HepG2 (cell line): Measurements from ENCODE around the gene RPL34. TPM values are rescaled to one million over a fixed set of nuclear protein-coding genes. Genes with fewer than 3 reads are reported as not detected.

Experiments
- ATAC-seq: fragments of 200-7000 bp; cut with Tn5 transposase; 3 replicates; pipeline ENCODE4 v1.9.1; 2020; ENCODE audit warnings: mild to moderate bottlenecking, moderate library complexity
- BruUV-seq: library from RNA; stranded (reverse); fragments of 400-500 nt; replicated peaks from 2 replicates; lab custom pipeline; 2021; lab: Mats Ljungman, UMichigan
- CTCF ChIA-PET: fragments of 300-600 bp; formaldehyde crosslinking; extraction: SDS; loops from one replicate; lab custom pipeline; 2021; ENCODE audit warnings: low total read pairs, inconsistent platforms, low intra/inter-chr PET ratio; lab: Yijun Ruan, JAX
- POLR2A ChIA-PET: fragments of 350-600 bp; sonication (Branson Sonifier 250); formaldehyde crosslinking; loops from one replicate; lab custom pipeline; 2020; ENCODE audit warnings: antibody characterized with exemption, inconsistent platforms; lab: Yijun Ruan, JAX
- DNase-seq: peaks from one replicate; pipeline ENCODE4 v3.0.0-alpha.2; 2015; ENCODE audit warnings: low spot score
- FAIRE-seq: peaks from 3 replicates; lab custom pipeline; 2011; peaks lifted over from hg19 to GRCh38; lab: Jason Lieb, UNC
- H2AFZ ChIP-seq: one replicate; pipeline ENCODE4 v1.6.1; 2011; ENCODE audit warnings: low read length, inconsistent platforms
- H3K27ac ChIP-seq: fragments of 300-600 bp; 3 replicates; pipeline ENCODE4 v1.8.0; 2011; ENCODE audit warnings: mixed run types, mild to moderate bottlenecking, mixed read lengths, low read length, inconsistent platforms; ENCODE audit not compliant: insufficient read depth; ENCODE audit errors: extremely low read length
- H3K27me3 ChIP-seq, 2 experiments: fragments of 200-600 bp in 1 of 2; 2 replicates in 1 of 2; 3 replicates in 1 of 2; pipeline versions ENCODE4 v1.6.0 to v1.8.0; 2011; ENCODE audit warnings: low read length in 2 of 2, mild to moderate bottlenecking in 2 of 2, moderate library complexity in 2 of 2, inconsistent platforms in 1 of 2; ENCODE audit not compliant: insufficient read depth in 2 of 2, control insufficient read depth in 1 of 2
- H3K36me3 ChIP-seq, 2 experiments: fragments of 200-600 bp in 1 of 2; replicated peaks in 1 of 2; 2 replicates in 1 of 2; 3 replicates in 1 of 2; pipeline versions ENCODE4 v1.5.1 to v1.8.0; 2011; ENCODE audit warnings: low read length in 2 of 2, inconsistent platforms in 1 of 2; ENCODE audit not compliant: insufficient read depth in 2 of 2, control insufficient read depth in 1 of 2
- H3K4me1 ChIP-seq: 2 replicates; pipeline ENCODE4 v1.5.1; 2012; ENCODE audit warnings: low read length, inconsistent platforms; ENCODE audit not compliant: insufficient read depth
- H3K4me2 ChIP-seq: 2 replicates; pipeline ENCODE4 v1.6.0; 2011; ENCODE audit warnings: low read depth, low read length, inconsistent platforms
- H3K4me3 ChIP-seq, 3 experiments: fragments of 200-600 bp in 1 of 3; sonication (generic), shearing (Covaris generic) in 1 of 3; replicated peaks in 1 of 3; 2 replicates each; pipeline ENCODE4 v1.5.1; 2011 to 2016; ENCODE audit warnings: low read length in 3 of 3, inconsistent platforms in 2 of 3, low read depth in 2 of 3, mild to moderate bottlenecking in 2 of 3, control low read depth in 1 of 3, mixed read lengths in 1 of 3; ENCODE audit not compliant: insufficient read depth in 1 of 3
- H3K79me2 ChIP-seq: one replicate; pipeline ENCODE4 v1.6.1; 2011; ENCODE audit warnings: low read length, inconsistent platforms; ENCODE audit not compliant: insufficient read depth
- H3K9ac ChIP-seq: 2 replicates; pipeline ENCODE4 v1.6.0; 2011; ENCODE audit warnings: mild to moderate bottlenecking, low read depth, low read length, inconsistent platforms; ENCODE audit not compliant: insufficient read depth
- H3K9me3 ChIP-seq: 2 replicates; pipeline ENCODE4 v1.5.1; 2012; ENCODE audit warnings: mild to moderate bottlenecking, low read length
- H4K20me1 ChIP-seq: 2 replicates; pipeline ENCODE4 v1.6.0; 2011; ENCODE audit warnings: inconsistent platforms, mild to moderate bottlenecking, low read length, moderate library complexity; ENCODE audit not compliant: insufficient read depth
- CREB1 ChIP-seq, 2 experiments: fragments of 450-650 bp in 1 of 2; IDR thresholded peaks; 2 replicates each; pipeline ENCODE4 v1.6.1; 2016 to 2017; ENCODE audit warnings: control low read depth in 1 of 2, mild to moderate bottlenecking in 1 of 2, missing compliant biosample characterization in 1 of 2, missing genetic modification characterization in 1 of 2
- HMGXB3 ChIP-seq: sonication (generic); formaldehyde crosslinking; IDR thresholded peaks from 2 replicates; pipeline ENCODE4 v1.4.0; 2020; ENCODE audit warnings: missing genetic modification reagents, borderline replicate concordance
- KDM5A ChIP-seq: fragments of 200-600 bp; sonication (generic); IDR thresholded peaks from 2 replicates; pipeline ENCODE4 v1.7.0; 2018; ENCODE audit warnings: antibody characterized with exemption, mild to moderate bottlenecking, low read length, borderline replicate concordance
- KLF15 ChIP-seq: sonication (generic); formaldehyde crosslinking; IDR thresholded peaks from 2 replicates; pipeline ENCODE4 v1.8.1; 2023; ENCODE audit warnings: borderline replicate concordance, mild to moderate bottlenecking, inconsistent platforms, missing genetic modification reagents, mixed read lengths
- MEF2D ChIP-seq: sonication (generic); formaldehyde crosslinking; IDR thresholded peaks from 2 replicates; pipeline ENCODE4 v1.5.1; 2020; ENCODE audit warnings: mild to moderate bottlenecking, missing genetic modification reagents
- MIXL1 ChIP-seq: IDR thresholded peaks from 2 replicates; pipeline ENCODE4 v1.6.1; 2016
- SRY ChIP-seq: sonication (generic); formaldehyde crosslinking; IDR thresholded peaks from 2 replicates; pipeline ENCODE4 v1.8.0; 2022; ENCODE audit warnings: mild to moderate bottlenecking, missing genetic modification reagents
- TBX3 ChIP-seq: fragments of 450-650 bp; IDR thresholded peaks from 2 replicates; pipeline ENCODE4 v1.6.1; 2017; ENCODE audit warnings: antibody characterized with exemption, mild to moderate bottlenecking, inconsistent platforms, borderline replicate concordance
- ZBTB8A ChIP-seq: sonication (generic); formaldehyde crosslinking; IDR thresholded peaks from 2 replicates; pipeline ENCODE4 v1.4.0; 2020; ENCODE audit warnings: mild to moderate bottlenecking, low read depth, missing genetic modification reagents, borderline replicate concordance
- ZMYM2 ChIP-seq: sonication (generic); formaldehyde crosslinking; IDR thresholded peaks from 2 replicates; pipeline ENCODE4 v1.8.0; 2022; ENCODE audit warnings: mild to moderate bottlenecking, missing genetic modification reagents
- ZNF530 ChIP-seq: sonication (generic); formaldehyde crosslinking; IDR thresholded peaks from 2 replicates; pipeline ENCODE4 v1.5.0; 2020; ENCODE audit warnings: low read depth, mild to moderate bottlenecking, missing genetic modification reagents
- WGBS: methylation state at CpG from one replicate; pipeline ENCODE4 v1.1.6; 2017; ENCODE audit warnings: low lambda C conversion rate; 5-methylcytosine and 5-hydroxymethylcytosine counted together
- in situ Hi-C: cut with HindIII; loops from 2 replicates; pipeline ENCODE4 v1.10.0; 2017; ENCODE audit warnings: low pct_unique_long_range_greater_than_20kb; ENCODE audit not compliant: extremely low pct_ligation_motif_present
- intact Hi-C: fragments of 100-400 bp; cut with micrococcal nuclease; formaldehyde crosslinking; loops from one replicate; pipeline ENCODE4 v1.10.0; 2022; ENCODE audit not compliant: unreplicated experiment
- polyA plus RNA-seq, 8 experiments: library from polyadenylated mRNA; depleted of rRNA in 3 of 8; stranded (reverse) in 7 of 8; unstranded in 1 of 8; fragments of >200 nt; fragmentation: Illumina TruSeq in 4 of 8; extraction: Trizol in 4 of 8; gene quantifications; 2 replicates each; pipeline versions ENCODE4 v1.2.1 to v1.2.3, GENCODE V29; 2011 to 2016; ENCODE audit warnings: low read depth in 4 of 8, missing spikeins in 1 of 8, mixed read lengths in 1 of 8; ENCODE audit not compliant: insufficient read depth in 1 of 8
- total RNA-seq, 5 experiments: library from RNA; depleted of rRNA; stranded (reverse); fragments of >200 nt; fragmentation: Illumina TruSeq; extraction: Trizol; gene quantifications; 2 replicates each; pipeline ENCODE4 v1.2.3, GENCODE V29; 2016; ENCODE audit warnings: low read depth in 1 of 5

The RPL34 gene
- total and polyA plus RNA-seq, 2 of the 13 experiments (the other 11 are each of a cell fraction or from before 2014, with no cell fraction given): 2,235 to 3,985 TPM

DNA sequence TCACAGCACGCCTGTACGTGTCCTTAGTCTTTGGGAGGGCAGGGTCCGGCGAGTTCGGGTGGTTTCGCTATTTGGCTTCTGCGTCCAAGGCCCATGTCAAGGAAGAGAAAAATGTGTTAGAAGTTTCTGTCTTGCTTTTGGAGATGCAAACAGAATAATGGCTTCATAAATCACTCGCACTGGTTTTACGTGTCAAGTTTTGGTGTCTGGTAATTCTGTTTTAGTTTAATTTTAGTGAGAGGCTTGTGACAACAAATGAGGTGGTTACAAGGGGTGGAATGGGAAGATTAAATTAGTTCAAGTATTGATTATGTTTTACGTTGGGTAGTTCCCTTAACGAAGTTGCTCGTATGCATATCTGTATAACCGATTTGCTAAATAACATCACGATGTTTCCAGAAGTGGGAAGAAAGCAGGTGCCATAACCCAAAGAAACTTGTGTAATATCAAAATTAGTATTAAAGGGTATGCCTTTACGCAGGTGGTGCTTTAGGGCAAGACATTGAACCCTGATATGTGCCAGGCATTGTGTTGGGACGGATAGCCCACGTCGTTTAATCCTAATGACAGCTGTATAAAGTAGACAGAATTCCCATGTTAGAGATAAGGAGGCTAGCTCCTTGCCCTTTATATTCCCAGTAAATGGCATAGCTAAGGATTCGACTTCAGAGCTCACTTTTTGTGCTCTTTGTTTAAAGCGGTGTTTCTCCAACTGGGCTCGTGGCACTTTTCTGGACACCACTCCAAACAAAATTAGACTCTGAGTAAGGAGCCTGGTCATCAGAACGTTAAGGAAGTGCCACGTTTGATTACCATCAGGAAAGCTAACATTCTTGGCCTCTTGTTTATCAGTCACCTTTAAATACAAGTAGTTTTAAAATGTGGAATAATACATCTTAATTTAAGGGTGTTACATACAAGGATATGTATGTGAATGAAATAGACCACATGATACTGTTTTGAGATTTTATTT, 843 bp downstream of the RPL34 start (continued):
- TF ChIP-seq KLF15 (CRISPR knock-in tag): 0 out of 2 replicates have a peak, but pooled peaks have one; percentile 20
- 0 out of 2 replicates have a peak, but pooled peaks have one; percentile 12 for TF ChIP-seq ZMYM2 (CRISPR knock-in tag)
- 0 out of 2 replicates have a peak, but pooled peaks have one; percentile 13 for TF ChIP-seq SRY
- no peak for TF ChIP-seq ZNF530 (CRISPR knock-in tag)
- TF ChIP-seq KDM5A: peak; percentile 68; the same call in 1 of the 2 replicates
- TF ChIP-seq CREB1 (IDR thresholded peaks at IDR 0.05): no peak
- TF ChIP-seq CREB1 (CRISPR knock-in tag; IDR thresholded peaks at IDR 0.05): no peak
- no peak for TF ChIP-seq TBX3
- TF ChIP-seq, all 625 proteins: peak for 11

GRCh38 chr4:108622022-108622421, 1.6 kb downstream of the RPL34 start:
- Histone ChIP-seq H4K20me1 (peaks cover 49% of the 10 kb centered on the region), H3K27me3 (peaks cover 0 to 5% of the 10 kb centered on the region in 2 experiments; a peak in 1 of 5 replicates), H3K79me2 (peaks cover 43% of the 10 kb centered on the region), H3K4me2 (peak overlapping the region; percentile 84), H3K4me3 (peak overlapping the region; percentile 84 to 94 (median 85); a peak in 5 of 6 replicates), H3K9me3 (no peaks in the 10 kb centered on the region), H3K27ac (peak overlapping the region; percentile 86), H3K9ac (peak overlapping the region; percentile 92), H3K4me1 (peaks cover 44% of the 10 kb centered on the region), H3K36me3 (peaks cover 16 to 50% of the 10 kb centered on the region in 2 experiments), H2AFZ (no peak overlapping the region)
- ChIA-PET CTCF (no interaction called here), POLR2A (interaction anchor here (2.9 kb wide), 1 partner anchor 29 kb away, joined by 37 read pairs; the partner anchor contains the start of gene OSTC)
- in situ Hi-C loops (no loop called here), intact Hi-C loops (no loop called here)
- ATAC-seq: no peak
- no TSS peak for BruUV-seq
- no peak for FAIRE-seq
- DNase-seq: no peak
- no peak for TF ChIP-seq HMGXB3 (CRISPR knock-in tag)
- TF ChIP-seq ZBTB8A (CRISPR knock-in tag): no peak
- TF ChIP-seq MEF2D (CRISPR knock-in tag): no peak
- no peak for TF ChIP-seq MIXL1
- WGBS: 46% methylated on average over 4 of the region's 4 CpGs
